Measurements from ENCODE around the gene S100A8.
A peak's percentile ranks its signal among the peaks of the same experiment; 100 is the strongest.

DNA sequence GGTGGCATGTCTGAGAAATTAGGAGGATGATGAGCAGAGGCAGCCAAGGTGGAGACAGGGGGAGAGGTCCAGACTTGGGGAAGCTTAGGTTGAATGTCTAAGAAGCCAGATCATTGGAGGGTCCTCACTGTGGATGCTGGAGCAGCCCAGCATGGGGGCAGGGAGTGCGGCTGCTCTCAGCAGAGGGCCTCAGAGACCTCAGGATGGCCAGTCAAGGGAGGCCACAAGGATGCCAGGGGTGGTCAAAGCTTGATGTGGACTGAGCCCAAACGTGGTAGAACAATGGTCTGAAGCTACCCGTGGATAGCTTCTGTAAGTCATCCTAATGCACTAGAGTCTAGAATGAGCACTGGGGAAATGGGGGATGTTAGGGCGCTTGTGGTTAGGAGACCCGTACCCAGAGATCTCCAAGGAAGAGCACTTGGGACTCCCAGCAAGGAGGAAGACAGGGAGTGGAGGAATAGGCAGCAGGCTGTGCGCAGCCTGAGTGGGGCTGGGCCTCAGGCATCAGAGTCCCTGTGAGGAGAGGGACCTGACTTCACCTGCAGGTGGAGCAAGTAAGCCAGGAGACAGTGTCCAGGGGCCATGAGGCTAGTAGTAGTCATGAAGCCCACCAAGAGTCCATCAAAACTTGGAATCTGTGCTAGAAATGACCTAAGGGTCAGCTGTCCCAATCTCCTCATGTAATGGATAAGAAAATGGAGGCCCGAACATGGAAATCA is 37.5 kb downstream of the S100A8 start:
- no peak for TF ChIP-seq POLR2A (IDR thresholded peaks at IDR 0.05; ENCODE audit: low read depth, low read length)
- TF ChIP-seq, protein P1, sequence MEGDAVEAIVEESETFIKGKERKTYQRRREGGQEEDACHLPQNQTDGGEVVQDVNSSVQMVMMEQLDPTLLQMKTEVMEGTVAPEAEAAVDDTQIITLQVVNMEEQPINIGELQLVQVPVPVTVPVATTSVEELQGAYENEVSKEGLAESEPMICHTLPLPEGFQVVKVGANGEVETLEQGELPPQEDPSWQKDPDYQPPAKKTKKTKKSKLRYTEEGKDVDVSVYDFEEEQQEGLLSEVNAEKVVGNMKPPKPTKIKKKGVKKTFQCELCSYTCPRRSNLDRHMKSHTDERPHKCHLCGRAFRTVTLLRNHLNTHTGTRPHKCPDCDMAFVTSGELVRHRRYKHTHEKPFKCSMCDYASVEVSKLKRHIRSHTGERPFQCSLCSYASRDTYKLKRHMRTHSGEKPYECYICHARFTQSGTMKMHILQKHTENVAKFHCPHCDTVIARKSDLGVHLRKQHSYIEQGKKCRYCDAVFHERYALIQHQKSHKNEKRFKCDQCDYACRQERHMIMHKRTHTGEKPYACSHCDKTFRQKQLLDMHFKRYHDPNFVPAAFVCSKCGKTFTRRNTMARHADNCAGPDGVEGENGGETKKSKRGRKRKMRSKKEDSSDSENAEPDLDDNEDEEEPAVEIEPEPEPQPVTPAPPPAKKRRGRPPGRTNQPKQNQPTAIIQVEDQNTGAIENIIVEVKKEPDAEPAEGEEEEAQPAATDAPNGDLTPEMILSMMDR (IDR thresholded peaks at IDR 0.05; ENCODE audit: extremely low read depth in 1 of 2, insufficient read depth in 1 of 2, low read depth in 1 of 2, low read length in 2 of 2), result peak; percentile 5 to 35
- no peak for TF ChIP-seq EZH2 (IDR thresholded peaks at IDR 0.05; ENCODE audit: borderline replicate concordance, low read depth, low read length, severe bottlenecking)

Data from endothelial cell of umbilical vein (primary cell).